ENCODE data around the gene LHFPL6. TPM values are rescaled to one million over a fixed set of nuclear protein-coding genes. Genes with fewer than 3 reads are reported as not detected.

The LHFPL6 gene
- total RNA-seq, 2 donors from 2014 or later: 99.0 to 115 TPM

DNA sequence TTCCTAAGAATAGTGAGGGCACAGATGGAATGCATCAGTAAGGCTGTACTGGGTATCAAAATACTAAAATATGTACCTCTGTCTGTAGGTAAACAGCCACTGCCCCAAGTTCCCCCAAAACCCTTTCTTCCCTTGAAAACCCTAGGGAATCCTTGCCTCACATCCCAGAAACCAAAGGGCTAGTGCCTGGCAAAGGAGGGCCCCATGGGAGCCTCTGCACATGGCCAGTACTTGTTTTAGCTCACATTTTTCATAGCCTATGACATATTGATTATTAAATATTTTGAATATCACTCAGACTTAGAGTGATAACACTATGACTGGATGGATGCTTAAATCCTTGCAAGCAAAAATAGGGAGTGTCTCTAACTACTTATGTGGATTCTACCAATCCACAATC is 237.1 kb downstream of the LHFPL6 start:
- Histone ChIP-seq H3K36me3 (no peaks in the 10 kb centered on the region), H3K9me3 (no peaks in the 10 kb centered on the region), H3K4me1 (ENCODE audit: control insufficient read depth in 1 of 2, low read depth in 2 of 2) (peaks cover 14 to 64% of the 10 kb centered on the region in 2 donors), H3K4me3 (peak overlapping the region; percentile 50), H3K27ac (peak overlapping the region; percentile 37 to 55), H3K27me3 (replicated peaks; ENCODE audit: insufficient read depth) (no peaks in the 10 kb centered on the region)
- TF ChIP-seq, protein P1, sequence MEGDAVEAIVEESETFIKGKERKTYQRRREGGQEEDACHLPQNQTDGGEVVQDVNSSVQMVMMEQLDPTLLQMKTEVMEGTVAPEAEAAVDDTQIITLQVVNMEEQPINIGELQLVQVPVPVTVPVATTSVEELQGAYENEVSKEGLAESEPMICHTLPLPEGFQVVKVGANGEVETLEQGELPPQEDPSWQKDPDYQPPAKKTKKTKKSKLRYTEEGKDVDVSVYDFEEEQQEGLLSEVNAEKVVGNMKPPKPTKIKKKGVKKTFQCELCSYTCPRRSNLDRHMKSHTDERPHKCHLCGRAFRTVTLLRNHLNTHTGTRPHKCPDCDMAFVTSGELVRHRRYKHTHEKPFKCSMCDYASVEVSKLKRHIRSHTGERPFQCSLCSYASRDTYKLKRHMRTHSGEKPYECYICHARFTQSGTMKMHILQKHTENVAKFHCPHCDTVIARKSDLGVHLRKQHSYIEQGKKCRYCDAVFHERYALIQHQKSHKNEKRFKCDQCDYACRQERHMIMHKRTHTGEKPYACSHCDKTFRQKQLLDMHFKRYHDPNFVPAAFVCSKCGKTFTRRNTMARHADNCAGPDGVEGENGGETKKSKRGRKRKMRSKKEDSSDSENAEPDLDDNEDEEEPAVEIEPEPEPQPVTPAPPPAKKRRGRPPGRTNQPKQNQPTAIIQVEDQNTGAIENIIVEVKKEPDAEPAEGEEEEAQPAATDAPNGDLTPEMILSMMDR (IDR thresholded peaks at IDR 0.05): no peak
- ATAC-seq (ENCODE audit: insufficient number of reproducible peaks, low FRiP score, low read depth) (no peak), DNase-seq (ENCODE audit: low spot score) (no peak)

DNA sequence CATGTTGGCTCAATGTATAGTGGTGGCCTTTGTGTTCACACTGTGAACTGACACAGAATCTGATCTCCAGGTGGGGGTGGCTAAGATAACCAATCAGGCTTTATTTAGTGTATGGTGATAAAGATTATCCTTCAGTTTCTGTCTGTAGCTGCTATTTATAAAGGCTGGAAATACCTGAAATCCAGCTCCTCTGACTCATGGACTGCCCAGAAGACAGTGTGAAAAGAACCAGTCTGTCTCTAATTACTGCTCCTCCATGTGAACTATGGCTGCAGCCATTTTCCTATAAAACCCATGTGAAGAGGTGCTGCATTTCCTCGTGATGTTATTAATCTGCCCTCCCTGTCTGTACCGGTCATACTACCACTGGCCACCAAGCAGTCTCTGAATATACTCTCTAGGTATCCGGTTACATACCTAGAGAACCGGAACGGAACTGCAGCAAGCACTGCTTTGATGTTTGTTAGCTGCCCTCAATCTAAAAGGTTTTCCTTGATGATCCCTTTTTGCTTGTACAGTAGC is 238.0 kb downstream of the LHFPL6 start:
- Histone ChIP-seq H3K4me3 (peak overlapping the region; percentile 50), H3K4me1 (ENCODE audit: control insufficient read depth in 1 of 2, low read depth in 2 of 2) (peaks cover 9 to 57% of the 10 kb centered on the region in 2 donors), H3K9me3 (no peaks in the 10 kb centered on the region), H3K27me3 (replicated peaks; ENCODE audit: insufficient read depth) (no peaks in the 10 kb centered on the region), H3K27ac (peak overlapping the region; percentile 37 to 55), H3K36me3 (no peaks in the 10 kb centered on the region)
- no peak for DNase-seq (ENCODE audit: low spot score)
- TF ChIP-seq, protein P1 (IDR thresholded peaks at IDR 0.05): no peak
- ATAC-seq (ENCODE audit: insufficient number of reproducible peaks, low FRiP score, low read depth): no peak

GRCh38 chr13:39363382-39363772 is 239.6 kb downstream of the LHFPL6 start:
- no peaks in the 10 kb centered on the region for H3K9me3 ChIP-seq
- DNase-seq (ENCODE audit: low spot score) (no peak), ATAC-seq (ENCODE audit: insufficient number of reproducible peaks, low FRiP score, low read depth) (no peak)
- H3K4me1 ChIP-seq (ENCODE audit: control insufficient read depth in 1 of 2, low read depth in 2 of 2): peaks cover 8 to 48% of the 10 kb centered on the region in 2 donors
- H3K36me3 ChIP-seq: no peaks in the 10 kb centered on the region
- no peak overlapping the region for H3K27ac ChIP-seq
- H3K27me3 ChIP-seq (replicated peaks; ENCODE audit: insufficient read depth): no peaks in the 10 kb centered on the region
- H3K4me3 ChIP-seq: no peak overlapping the region
- TF ChIP-seq, protein P1 (IDR thresholded peaks at IDR 0.05): no peak

- Histone ChIP-seq H3K9me3 (no peaks in the 10 kb centered on the region), H3K4me3 (no peak overlapping the region), H3K27me3 (replicated peaks; ENCODE audit: insufficient read depth) (no peaks in the 10 kb centered on the region), H3K4me1 (ENCODE audit: control insufficient read depth in 1 of 2, low read depth in 2 of 2) (peaks cover 8 to 48% of the 10 kb centered on the region in 2 donors), H3K36me3 (no peaks in the 10 kb centered on the region), H3K27ac (no peak overlapping the region)
- no peak for DNase-seq (ENCODE audit: low spot score)
- ATAC-seq (ENCODE audit: insufficient number of reproducible peaks, low FRiP score, low read depth): no peak
- TF ChIP-seq, protein P1 (IDR thresholded peaks at IDR 0.05): no peak
Observed at GRCh38 chr13:39362652-39363381, 240.2 kb downstream of the LHFPL6 start.

DNA sequence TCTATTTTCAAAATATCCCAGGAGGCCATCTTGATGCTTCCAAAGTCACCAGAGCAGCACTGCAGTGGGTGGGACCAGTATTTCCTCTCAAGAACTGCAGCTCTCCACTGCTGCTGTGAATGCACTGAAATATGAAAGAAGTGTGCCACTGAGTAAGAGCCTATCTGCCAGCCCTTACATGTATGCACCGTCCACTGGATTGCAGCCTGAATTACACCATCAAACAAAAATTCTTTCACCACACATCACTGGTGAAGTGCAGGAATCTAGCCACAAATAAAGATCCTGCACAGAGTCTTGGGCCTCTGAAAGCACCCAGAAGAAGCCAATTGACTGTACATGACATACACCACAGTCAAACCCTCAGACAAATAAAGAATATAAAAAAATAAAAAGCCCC is 249.0 kb downstream of the LHFPL6 start:
- no peaks in the 10 kb centered on the region for H3K9me3 ChIP-seq
- TF ChIP-seq, protein P1 (IDR thresholded peaks at IDR 0.05): no peak
- H3K36me3 ChIP-seq: no peaks in the 10 kb centered on the region
- DNase-seq (ENCODE audit: low spot score): no peak
- H3K4me3 ChIP-seq: no peak overlapping the region
- H3K4me1 ChIP-seq (ENCODE audit: control insufficient read depth in 1 of 2, low read depth in 2 of 2): peaks cover 6 to 41% of the 10 kb centered on the region in 2 donors
- no peaks in the 10 kb centered on the region for H3K27me3 ChIP-seq (replicated peaks; ENCODE audit: insufficient read depth)
- no peak overlapping the region for H3K27ac ChIP-seq
- no peak for ATAC-seq (ENCODE audit: insufficient number of reproducible peaks, low FRiP score, low read depth)
